Measurements from ENCODE around the gene URB2.

The URB2 gene

GRCh38 chr1:229657993-229658755, 32.1 kb downstream of the URB2 start:
- TF ChIP-seq CTCF (conservative IDR thresholded peaks at IDR 0.05; ENCODE audit: low read depth, low read length) = no peak
- no peak overlapping the region for H3K4me3 ChIP-seq (ENCODE audit: low read depth, low read length)
- no peak for DNase-seq (ENCODE audit: low read depth)

- H3K4me3 ChIP-seq (ENCODE audit: low read depth, low read length) = no peak overlapping the region
- TF ChIP-seq CTCF (conservative IDR thresholded peaks at IDR 0.05; ENCODE audit: low read depth, low read length) = peak; percentile 97
- DNase-seq (ENCODE audit: low read depth) = peak; percentile 85
Observed at GRCh38 chr1:229661022-229661877, 35.2 kb downstream of the URB2 start.

- DNase-seq (ENCODE audit: low read depth) = no peak
- no peak overlapping the region for H3K4me3 ChIP-seq (ENCODE audit: low read depth, low read length)
- no peak for TF ChIP-seq CTCF (conservative IDR thresholded peaks at IDR 0.05; ENCODE audit: low read depth, low read length)
Observed at GRCh38 chr1:229661897-229662296, 35.9 kb downstream of the URB2 start.

- peak; percentile 76 for DNase-seq (ENCODE audit: low read depth)
- no peak for TF ChIP-seq CTCF (conservative IDR thresholded peaks at IDR 0.05; ENCODE audit: low read depth, low read length)
- no peak overlapping the region for H3K4me3 ChIP-seq (ENCODE audit: low read depth, low read length)
Observed at GRCh38 chr1:229664133-229664689, 38.2 kb downstream of the URB2 start.

GRCh38 chr1:229665912-229666558, 40.0 kb downstream of the URB2 start:
- TF ChIP-seq CTCF (conservative IDR thresholded peaks at IDR 0.05; ENCODE audit: low read depth, low read length) = no peak
- no peak for DNase-seq (ENCODE audit: low read depth)
- H3K4me3 ChIP-seq (ENCODE audit: low read depth, low read length) = no peak overlapping the region

GRCh38 chr1:229666585-229666984, 40.5 kb downstream of the URB2 start:
- H3K4me3 ChIP-seq (ENCODE audit: low read depth, low read length) = no peak overlapping the region
- TF ChIP-seq CTCF (conservative IDR thresholded peaks at IDR 0.05; ENCODE audit: low read depth, low read length) = no peak
- DNase-seq (ENCODE audit: low read depth) = no peak

Measured in choroid plexus epithelial cell (primary cell).